ENCODE data around the gene GPR32.

DNA sequence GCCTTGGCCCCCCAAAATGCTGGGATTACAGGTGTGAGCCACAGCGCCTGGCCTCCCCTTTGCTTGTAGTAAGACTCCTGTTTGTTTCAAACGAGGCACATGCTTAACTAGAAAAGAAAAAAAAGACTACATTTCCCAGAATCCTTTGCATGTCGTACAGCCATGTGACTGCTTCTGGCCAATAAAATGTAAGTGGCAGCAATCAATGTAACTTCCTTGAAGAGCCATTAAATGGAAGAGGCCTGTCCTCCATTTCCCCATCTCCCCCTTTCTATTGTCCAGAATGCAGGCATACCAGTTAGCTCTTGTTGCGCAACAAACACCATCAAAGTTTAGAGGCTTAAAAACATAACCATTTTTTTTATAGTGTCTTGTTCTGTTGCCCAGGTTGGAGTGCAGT is 10.4 kb upstream of the GPR32 start:
- TF ChIP-seq CTCF (IDR thresholded peaks at IDR 0.05; ENCODE audit: poor library complexity, severe bottlenecking) (no peak), EP300 (conservative IDR thresholded peaks at IDR 0.05; ENCODE audit: poor library complexity, severe bottlenecking) (no peak), SMC3 (conservative IDR thresholded peaks at IDR 0.05; ENCODE audit: poor library complexity) (no peak), POLR2AphosphoS5 (IDR thresholded peaks at IDR 0.05) (no peak), EZH2 (IDR thresholded peaks at IDR 0.05; ENCODE audit: borderline replicate concordance, insufficient read depth, low read length, poor library complexity, severe bottlenecking) (no peak), RAD21 (conservative IDR thresholded peaks at IDR 0.05) (no peak), TAF1 (IDR thresholded peaks at IDR 0.05; ENCODE audit: low read depth) (no peak), MXI1 (conservative IDR thresholded peaks at IDR 0.05; ENCODE audit: poor library complexity, severe bottlenecking) (no peak)
- TF ChIP-seq, protein P1, sequence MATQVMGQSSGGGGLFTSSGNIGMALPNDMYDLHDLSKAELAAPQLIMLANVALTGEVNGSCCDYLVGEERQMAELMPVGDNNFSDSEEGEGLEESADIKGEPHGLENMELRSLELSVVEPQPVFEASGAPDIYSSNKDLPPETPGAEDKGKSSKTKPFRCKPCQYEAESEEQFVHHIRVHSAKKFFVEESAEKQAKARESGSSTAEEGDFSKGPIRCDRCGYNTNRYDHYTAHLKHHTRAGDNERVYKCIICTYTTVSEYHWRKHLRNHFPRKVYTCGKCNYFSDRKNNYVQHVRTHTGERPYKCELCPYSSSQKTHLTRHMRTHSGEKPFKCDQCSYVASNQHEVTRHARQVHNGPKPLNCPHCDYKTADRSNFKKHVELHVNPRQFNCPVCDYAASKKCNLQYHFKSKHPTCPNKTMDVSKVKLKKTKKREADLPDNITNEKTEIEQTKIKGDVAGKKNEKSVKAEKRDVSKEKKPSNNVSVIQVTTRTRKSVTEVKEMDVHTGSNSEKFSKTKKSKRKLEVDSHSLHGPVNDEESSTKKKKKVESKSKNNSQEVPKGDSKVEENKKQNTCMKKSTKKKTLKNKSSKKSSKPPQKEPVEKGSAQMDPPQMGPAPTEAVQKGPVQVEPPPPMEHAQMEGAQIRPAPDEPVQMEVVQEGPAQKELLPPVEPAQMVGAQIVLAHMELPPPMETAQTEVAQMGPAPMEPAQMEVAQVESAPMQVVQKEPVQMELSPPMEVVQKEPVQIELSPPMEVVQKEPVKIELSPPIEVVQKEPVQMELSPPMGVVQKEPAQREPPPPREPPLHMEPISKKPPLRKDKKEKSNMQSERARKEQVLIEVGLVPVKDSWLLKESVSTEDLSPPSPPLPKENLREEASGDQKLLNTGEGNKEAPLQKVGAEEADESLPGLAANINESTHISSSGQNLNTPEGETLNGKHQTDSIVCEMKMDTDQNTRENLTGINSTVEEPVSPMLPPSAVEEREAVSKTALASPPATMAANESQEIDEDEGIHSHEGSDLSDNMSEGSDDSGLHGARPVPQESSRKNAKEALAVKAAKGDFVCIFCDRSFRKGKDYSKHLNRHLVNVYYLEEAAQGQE (IDR thresholded peaks at IDR 0.05; ENCODE audit: borderline replicate concordance): no peak

All from neural cell (in vitro differentiated cells).